KOPT-K1 (cell line): ENCODE results near the gene C11orf21.
"Not testable (repeated sequence)": the region's sequence is repeated elsewhere in the genome, so short reads cannot be mapped to it uniquely, and the experiment has no call there.

Source experiments
- H3K27ac ChIP-seq: fragments of 200-600 bp; sonication (generic); 2 replicates; pipeline ENCODE4 v1.5.1; 2016; ENCODE audit warnings: antibody characterized with exemption, mild to moderate bottlenecking, low read depth, low read length; ENCODE audit not compliant: poor library complexity, severe bottlenecking
- H3K36me3 ChIP-seq: fragments of 200-600 bp; sonication (generic); 2 replicates; pipeline ENCODE4 v1.5.1; 2017; ENCODE audit warnings: antibody characterized with exemption, mild to moderate bottlenecking, low read length, moderate library complexity; ENCODE audit not compliant: insufficient read depth
- H3K9me3 ChIP-seq: fragments of 200-600 bp; sonication (generic); 2 replicates; pipeline ENCODE4 v1.5.1; 2017; ENCODE audit warnings: antibody characterized with exemption, low read length, mild to moderate bottlenecking; ENCODE audit not compliant: insufficient read depth, poor library complexity, severe bottlenecking

Gene C11orf21

DNA sequence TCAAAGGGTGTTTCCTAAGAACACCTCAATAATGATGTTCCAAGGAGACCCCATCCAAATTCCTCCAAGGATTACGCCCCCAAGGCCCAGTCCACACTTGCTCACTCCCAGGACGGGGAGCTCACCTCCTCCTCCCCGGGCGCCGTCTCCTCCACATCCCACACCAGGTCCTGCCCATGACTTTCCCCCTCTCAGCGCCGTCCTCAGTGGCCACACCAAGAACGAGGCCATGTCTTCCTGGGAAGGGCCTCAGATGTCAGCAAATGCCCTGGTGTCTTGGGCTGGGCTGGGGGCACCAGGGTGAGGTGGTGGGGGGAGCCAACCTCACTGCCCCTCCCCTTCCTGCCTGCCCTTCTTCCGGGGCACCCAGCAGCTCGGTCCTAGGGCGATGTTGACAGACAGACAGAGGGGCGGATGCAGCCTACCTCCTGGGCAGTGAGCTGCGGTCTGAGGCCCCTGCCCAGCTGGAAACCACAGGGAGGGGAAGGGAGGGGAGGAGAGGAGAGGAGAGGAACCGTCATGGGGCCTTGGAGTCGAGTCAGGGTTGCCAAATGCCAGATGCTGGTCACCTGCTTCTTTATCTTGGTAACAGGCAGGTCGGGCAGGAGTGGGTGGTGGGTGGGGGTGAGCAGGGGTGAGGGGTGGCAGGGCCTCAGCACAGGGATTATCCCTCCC is at the start of gene C11orf21, which contains the start of gene TSPAN32:
Gene C11orf21, minus strand, starts transcription at position 288 of the 675 bp plus-strand sequence. Its CDS starts 110 bp downstream, at position 178.
Gene TSPAN32, plus strand, starts transcription at position 383 of the 675 bp plus-strand sequence. Its CDS starts 137 bp downstream, at position 520.
- peak within 1 kb of the TSS; percentile 44 for H3K27ac ChIP-seq
- no peaks in the 10 kb centered on the region for H3K36me3 ChIP-seq

DNA sequence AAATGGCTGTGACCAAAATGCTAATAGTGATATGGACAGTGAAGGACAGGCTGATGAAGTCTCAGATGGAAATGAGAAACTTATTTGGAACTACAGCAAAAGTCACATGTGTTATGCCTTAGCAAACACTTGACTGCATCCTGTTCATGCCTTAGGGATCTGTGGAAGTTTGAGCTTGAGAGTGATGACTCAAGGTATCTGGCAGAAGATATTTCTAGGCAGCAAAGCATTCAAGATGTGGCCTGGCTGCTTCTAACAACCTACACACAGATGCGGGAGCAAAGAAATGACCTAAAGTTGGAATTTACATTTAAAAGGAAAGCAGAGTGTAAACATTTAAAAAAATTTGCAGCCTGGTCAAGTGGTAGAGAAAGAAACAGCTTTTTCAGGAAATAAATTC is 47.3 kb upstream of the C11orf21 start:
- no peak overlapping the region for H3K27ac ChIP-seq
- no peaks in the 10 kb centered on the region for H3K36me3 ChIP-seq
- H3K9me3 ChIP-seq, result peaks cover 41% of the 10 kb centered on the region

More for the DNA sequence above, at the start of gene C11orf21, which contains the start of gene TSPAN32:
- no peaks in the 10 kb centered on the region for H3K9me3 ChIP-seq

DNA sequence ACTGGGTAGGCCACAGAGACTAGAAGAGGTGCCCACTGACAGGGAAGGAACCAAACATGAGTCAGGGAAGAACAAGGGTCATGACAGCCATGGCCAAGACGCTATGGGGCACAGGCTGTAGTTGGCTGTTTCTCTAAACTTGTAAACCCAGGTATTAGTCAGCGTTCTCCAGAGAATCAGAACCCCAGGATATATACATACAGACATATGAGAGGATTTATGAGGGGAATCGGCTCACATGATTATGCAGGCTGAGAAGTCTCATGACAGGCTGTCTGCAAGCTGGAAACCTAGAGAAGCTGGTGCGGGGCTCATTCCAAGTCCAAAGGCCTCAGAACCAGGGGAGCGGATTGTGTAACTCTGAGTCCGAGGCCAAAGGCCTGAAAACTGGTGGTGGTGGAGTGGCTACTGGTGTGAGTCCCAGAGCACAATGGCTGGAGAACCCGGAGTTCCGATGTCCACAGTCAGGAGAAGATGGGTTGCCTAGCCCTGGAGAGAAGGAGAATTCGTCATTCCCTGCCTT is 45.7 kb upstream of the C11orf21 start:
- Histone ChIP-seq H3K9me3 (peaks cover 46% of the 10 kb centered on the region), H3K27ac (no peak overlapping the region), H3K36me3 (no peaks in the 10 kb centered on the region)

DNA sequence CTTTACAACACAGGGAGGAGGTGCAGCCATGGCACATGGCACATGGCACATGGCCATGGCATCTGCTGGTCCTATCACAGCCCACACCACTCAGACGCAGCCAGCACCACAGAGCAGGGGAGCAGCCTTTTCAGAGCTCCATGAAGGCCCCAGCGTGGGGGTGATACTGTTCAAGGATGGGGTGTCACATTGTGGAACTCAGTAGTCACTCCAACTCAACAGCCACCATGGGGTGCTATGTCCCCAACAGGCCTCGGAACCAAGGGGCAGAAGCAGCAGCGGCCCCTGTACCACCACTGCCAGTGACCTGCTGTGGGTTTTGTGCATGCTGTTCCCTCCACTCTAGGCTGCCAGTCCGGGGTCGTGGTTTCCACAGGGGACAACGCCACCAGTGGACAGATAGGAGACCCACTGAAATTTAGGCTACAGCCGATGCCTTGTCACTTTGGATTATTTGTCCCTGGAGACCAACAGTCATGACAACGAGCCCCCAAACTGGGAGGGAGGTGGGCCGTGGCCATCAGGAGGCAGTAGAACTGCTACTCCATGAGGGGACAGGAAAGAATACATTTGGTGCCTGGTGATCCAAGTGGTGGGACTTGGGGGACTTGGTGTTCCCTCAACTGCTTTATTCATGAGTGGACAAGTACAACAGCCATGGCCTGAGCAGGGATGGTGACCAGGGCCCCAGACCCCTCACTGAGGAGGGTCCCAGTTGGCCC is 45.0 kb upstream of the C11orf21 start:
- H3K27ac ChIP-seq, result no peak overlapping the region
- H3K9me3 ChIP-seq, result peaks cover 46% of the 10 kb centered on the region
- no peaks in the 10 kb centered on the region for H3K36me3 ChIP-seq

DNA sequence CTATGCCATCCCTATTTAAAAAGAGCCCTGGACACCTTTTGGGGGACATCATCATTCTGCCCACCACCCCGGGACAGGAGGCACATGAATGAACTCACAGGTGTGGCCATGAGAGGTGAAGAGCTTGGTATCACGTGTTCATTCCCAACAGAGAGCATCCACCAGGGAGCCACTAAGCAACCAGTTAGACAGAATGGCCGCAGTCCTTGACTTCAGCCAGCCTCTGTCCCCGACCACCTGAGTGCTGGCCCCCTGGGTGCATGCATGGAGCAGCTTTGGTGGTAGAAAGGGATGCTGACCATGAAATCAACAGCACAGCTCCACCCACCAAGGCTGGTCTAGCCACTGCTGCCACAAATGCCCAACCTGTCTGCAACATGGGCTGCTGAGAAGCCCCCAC is 44.3 kb upstream of the C11orf21 start:
- H3K9me3 ChIP-seq, result peaks cover 45% of the 10 kb centered on the region

DNA sequence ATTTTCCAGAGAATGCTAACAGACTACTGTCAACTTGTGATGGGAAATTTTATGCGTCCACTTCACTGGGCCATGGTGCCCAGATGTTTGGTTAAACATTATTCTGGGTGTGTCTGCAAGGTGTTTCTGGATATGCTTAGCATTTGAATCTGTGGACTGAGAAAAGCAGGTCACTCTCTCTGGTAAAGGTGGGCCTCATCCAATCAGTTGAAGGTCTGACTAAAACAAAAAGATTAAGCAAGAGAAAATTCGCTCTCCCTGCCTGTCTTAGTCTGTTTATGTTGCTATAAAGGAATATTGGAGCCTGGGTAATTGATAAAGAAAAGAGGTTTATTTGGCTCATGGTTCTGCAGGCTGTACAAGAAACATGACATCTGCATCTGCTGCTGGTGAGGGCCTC is 43.3 kb upstream of the C11orf21 start:
- peaks cover 43% of the 10 kb centered on the region for H3K9me3 ChIP-seq

More for the DNA sequence above, 44.3 kb upstream of the C11orf21 start:
- no peaks in the 10 kb centered on the region for H3K36me3 ChIP-seq
- H3K27ac ChIP-seq, result no peak overlapping the region

DNA sequence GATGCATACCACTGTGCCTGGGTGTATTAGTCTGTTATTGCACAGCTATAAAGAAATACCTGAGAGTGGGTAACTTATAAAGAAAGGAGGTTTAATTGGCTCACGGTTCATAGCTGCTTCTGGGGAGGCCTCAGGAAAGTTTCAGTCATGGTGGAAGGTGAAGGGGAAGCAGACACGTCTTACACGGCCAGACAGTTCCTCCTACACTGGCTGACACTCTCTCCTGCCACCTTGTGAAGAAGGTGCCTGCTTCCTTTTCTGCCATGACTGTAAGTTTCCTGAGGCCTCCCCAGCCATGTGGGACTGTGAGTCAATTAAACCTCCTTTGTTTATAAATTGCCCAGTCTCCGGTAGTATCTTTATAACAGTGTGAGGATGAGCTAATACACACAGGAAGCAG is 41.8 kb upstream of the C11orf21 start:
- H3K36me3 ChIP-seq, result no peaks in the 10 kb centered on the region
- no peak overlapping the region for H3K27ac ChIP-seq
- H3K9me3 ChIP-seq, result peaks cover 27% of the 10 kb centered on the region

More for the DNA sequence above, 43.3 kb upstream of the C11orf21 start:
- no peak overlapping the region for H3K27ac ChIP-seq
- H3K36me3 ChIP-seq, result no peaks in the 10 kb centered on the region

DNA sequence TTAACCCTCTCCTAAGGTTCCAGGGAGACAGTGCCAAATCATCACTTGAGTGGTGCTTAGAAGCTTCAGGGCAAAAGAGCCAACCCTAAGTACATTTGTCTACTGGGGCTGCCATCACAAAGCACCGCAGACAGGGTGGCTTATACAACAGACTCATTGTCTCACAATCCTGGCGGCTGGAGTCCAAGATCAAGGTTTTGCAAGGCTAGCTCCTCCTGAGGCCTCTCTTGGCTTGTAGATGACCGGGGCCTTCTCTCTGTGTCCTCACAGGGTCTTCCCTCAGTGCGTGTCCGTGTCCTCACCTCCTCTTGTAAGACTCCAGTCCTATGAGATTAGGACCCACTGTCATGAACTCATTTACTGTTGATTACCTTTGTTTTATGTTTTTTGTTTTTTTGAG is 41.3 kb upstream of the C11orf21 start:
- Histone ChIP-seq H3K36me3 (no peaks in the 10 kb centered on the region), H3K9me3 (peaks cover 22% of the 10 kb centered on the region), H3K27ac (no peak overlapping the region)

DNA sequence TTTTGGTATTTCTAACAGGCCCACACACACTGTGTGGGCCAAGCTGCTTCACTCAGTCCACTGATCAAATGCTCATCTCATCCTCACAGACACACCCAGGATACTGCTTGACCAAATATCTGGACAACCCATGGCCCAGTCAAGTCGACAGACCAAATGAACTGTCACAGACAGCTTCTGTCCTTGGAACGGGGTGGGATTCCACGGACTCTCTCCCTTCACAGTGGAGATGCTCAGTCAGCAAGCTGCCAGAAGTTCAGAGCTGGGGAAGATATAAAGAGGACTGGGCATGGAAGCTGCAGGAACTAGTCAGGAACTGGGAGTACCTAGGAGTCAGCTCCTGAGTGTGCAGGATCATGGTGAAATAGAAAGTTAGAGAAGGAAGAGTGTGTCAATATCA is 40.8 kb upstream of the C11orf21 start:
- Histone ChIP-seq H3K36me3 (no peaks in the 10 kb centered on the region), H3K27ac (no peak overlapping the region), H3K9me3 (peaks cover 20% of the 10 kb centered on the region)

DNA sequence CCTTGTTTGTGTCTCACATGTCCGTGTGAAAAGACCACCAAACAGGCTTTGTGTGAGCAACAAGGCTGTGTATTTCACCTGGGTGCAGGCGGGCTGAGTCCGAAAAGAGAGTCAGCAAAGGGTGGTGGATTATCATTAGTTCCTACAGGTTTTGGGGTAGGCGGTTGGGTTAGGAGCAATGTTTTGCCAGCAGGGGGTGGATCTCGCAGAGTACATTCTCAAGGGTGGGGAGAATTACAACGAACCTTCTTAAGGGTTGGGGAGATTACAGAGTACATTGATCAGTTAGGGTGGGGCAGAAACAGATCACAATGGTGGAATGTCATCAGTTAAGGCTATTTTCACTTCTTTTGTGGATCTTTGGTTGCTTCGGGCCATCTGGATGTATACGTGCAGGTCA is 37.0 kb upstream of the C11orf21 start:
- H3K9me3 ChIP-seq, H3K36me3 ChIP-seq, H3K27ac ChIP-seq: not testable (repeated sequence)

DNA sequence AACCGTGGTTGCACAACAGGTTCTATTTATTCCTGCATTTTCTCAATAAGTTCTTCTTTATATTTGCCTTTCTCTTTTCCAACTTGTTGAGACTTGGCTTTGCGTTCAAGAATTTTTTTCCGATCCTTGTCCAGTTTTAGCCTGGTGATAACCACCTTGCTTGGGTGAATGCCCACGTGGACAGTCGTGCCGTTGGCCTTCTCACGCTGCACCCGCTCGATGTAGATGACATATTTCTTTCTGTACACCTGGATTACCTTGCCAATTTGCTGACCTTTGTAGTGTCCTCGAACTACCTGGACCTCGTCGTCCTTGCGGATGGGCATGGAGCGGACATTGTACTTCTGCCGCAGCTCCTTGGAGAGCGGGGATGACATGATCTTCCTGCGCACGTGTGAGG is 33.6 kb upstream of the C11orf21 start:
- H3K36me3 ChIP-seq, H3K27ac ChIP-seq: not testable (repeated sequence)
- peaks cover 15% of the 10 kb centered on the region for H3K9me3 ChIP-seq

DNA sequence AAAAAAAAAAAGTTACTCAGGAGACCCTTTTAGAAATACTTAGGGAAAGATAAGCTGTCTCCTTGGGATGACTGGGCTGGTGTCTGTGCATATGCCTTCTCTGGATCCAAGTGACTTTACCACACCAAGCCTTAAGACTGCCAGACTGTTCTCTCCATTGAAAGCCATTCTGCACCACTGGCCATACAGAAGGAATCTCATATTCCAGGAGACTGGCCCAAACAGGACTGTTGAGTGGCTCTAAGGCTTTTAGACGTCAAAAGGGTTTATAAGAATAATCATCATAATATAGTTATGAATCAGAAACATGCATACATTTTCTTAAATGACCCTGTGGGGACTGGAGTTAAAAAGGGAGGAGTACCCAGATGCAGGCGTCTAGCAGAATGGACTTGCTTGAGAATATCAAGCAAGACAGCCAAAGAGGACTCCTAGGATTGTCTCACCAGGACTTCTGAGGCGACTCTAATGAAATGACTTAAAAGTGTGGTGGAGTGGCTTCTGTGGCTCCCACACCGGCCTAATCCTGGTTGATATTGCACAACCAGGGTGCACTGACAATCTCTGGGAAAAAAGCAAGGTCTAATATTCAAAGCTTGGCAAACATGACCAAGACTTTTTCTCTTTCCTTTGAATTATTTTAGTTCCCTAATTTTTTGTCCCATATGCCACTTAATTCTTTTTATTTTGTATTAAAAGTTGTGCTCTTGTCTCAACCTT is 31.9 kb upstream of the C11orf21 start:
- peaks cover 15% of the 10 kb centered on the region for H3K9me3 ChIP-seq
- not testable (repeated sequence) for H3K27ac ChIP-seq, H3K36me3 ChIP-seq

DNA sequence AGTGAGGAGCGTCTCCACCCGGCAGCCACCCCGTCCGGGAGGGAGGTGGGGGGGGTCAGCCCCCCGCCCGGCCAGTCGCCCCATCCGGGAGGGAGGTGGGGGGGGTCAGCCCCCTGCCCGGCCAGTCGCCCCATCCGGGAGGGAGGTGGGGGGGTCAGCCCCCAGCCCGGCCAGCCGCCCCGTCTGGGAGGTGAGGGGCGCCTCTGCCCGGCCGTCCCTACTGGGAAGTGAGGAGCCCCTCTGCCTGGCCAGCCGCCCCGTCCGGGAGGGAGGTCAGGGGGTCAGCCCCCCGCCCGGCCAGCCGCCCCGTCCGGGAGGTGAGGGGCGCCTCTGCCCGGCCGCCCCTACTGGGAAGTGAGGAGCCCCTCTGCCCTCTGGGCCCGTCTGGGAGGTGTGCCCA is 30.9 kb upstream of the C11orf21 start:
- H3K27ac ChIP-seq, H3K36me3 ChIP-seq: not testable (repeated sequence)
- peaks cover 15% of the 10 kb centered on the region for H3K9me3 ChIP-seq

DNA sequence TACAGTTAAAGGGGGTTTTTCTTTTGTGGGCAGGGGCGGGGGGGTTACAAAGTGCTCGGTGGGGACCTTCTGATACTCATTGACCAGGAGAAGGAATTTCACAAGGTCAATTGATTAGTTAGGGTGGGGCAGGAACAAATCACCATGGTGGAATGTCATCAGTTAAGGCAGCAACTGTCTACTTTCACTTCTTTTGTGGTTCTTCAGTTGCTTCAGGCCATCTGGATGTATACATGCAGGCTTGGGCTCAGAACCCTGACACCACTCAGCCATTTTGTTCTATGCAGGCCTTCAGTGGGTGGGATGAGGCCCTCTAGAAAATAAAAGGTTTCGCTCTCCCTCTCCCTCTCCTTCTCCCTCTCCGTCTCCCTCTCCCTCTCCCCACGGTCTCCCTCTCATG is 29.7 kb upstream of the C11orf21 start:
- peaks cover 15% of the 10 kb centered on the region for H3K9me3 ChIP-seq
- H3K27ac ChIP-seq, result no peak overlapping the region
- no peaks in the 10 kb centered on the region for H3K36me3 ChIP-seq

DNA sequence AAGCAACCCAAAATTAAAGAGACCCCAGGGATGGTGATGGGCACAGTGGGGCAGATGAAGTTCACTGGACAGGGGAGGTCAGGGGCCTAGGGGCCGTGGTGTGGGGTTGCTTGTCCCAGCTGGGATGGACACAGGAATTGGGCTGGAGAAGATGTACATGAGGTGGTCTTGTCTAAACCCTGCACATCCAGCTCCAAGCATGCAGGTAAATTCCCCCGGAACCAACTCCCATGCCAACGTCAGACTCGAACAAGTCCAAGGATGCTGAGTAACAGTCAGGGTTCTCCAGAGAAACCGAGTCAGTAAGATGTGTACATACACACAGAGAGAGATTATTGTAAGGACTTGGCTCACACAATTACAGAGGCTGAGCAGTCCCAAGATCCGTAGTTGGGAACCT is 29.0 kb upstream of the C11orf21 start:
- Histone ChIP-seq H3K36me3 (no peaks in the 10 kb centered on the region), H3K9me3 (peaks cover 15% of the 10 kb centered on the region), H3K27ac (no peak overlapping the region)
